Esophagus muscularis mucosa (tissue), 4 donors: ENCODE data around the gene HIPK4. TPM values are rescaled to one million over a fixed set of nuclear protein-coding genes. Genes with fewer than 3 reads are reported as not detected.

Experiments
- DNase-seq: peaks from one replicate; pipeline ENCODE4 v3.0.0-alpha.2; 2017; ENCODE audit errors: extremely low spot score
- H3K27ac ChIP-seq, 4 donors: fragments of 200-600 bp; sonication (generic); replicated peaks in 1 of 4; 1 replicate in 3 of 4; 2 replicates in 1 of 4; pipeline ENCODE4 v1.5.1; 2016 to 2019; ENCODE audit warnings: mild to moderate bottlenecking in 1 of 4
- H3K27me3 ChIP-seq, 4 donors: fragments of 200-600 bp; sonication (generic); one replicate each; pipeline versions ENCODE4 v1.5.1 to v1.6.0; 2016 to 2019
- H3K36me3 ChIP-seq, 4 donors: fragments of 200-600 bp; sonication (generic); one replicate each; pipeline ENCODE4 v1.5.1; 2016 to 2019
- H3K4me1 ChIP-seq, 4 donors: fragments of 200-600 bp; sonication (generic); one replicate each; pipeline ENCODE4 v1.5.1; 2016 to 2019
- H3K4me3 ChIP-seq, 4 donors: fragments of 200-600 bp; sonication (generic); 1 replicate in 2 of 4; 2 replicates in 2 of 4; pipeline ENCODE4 v1.5.1; 2016 to 2019; ENCODE audit warnings: mild to moderate bottlenecking in 4 of 4, moderate library complexity in 1 of 4
- H3K9me3 ChIP-seq, 4 donors: fragments of 200-600 bp; sonication (generic); 1 replicate in 3 of 4; 2 replicates in 1 of 4; pipeline ENCODE4 v1.5.1; 2016 to 2019
- EP300 ChIP-seq: sonication (generic); formaldehyde crosslinking; IDR thresholded peaks from one replicate; pipeline ENCODE4 v1.6.1; 2017; ENCODE audit warnings: antibody characterized with exemption
- POLR2A ChIP-seq: fragments of 450-650 bp; IDR thresholded peaks from one replicate; pipeline ENCODE4 v1.6.1; 2017; ENCODE audit warnings: antibody characterized with exemption, moderate library complexity, mild to moderate bottlenecking, low read depth
- POLR2AphosphoS5 ChIP-seq, 2 donors: sonication (generic); formaldehyde crosslinking; IDR thresholded peaks; one replicate each; pipeline ENCODE4 v1.6.1; 2017; ENCODE audit warnings: antibody characterized with exemption in 2 of 2
- WGBS: methylation state at CpG from one replicate; pipeline ENCODE4 v1.1.5; 2018; 5-methylcytosine and 5-hydroxymethylcytosine counted together
- intact Hi-C: fragments of 100-400 bp; cut with DNase I; formaldehyde crosslinking; loops from one replicate; pipeline ENCODE4 v1.15.1; 2023
- total RNA-seq, 4 donors: library from RNA; depleted of rRNA; stranded (reverse); fragments of >200 nt; gene quantifications; one replicate each; pipeline versions ENCODE4 v1.1.0 to v1.2.1, GENCODE V29; 2016
- TF ChIP-seq, protein P1 (sequence below), 3 experiments: fragments of 200-600 bp in 2 of 3; fragments of 450-650 bp in 1 of 3; sonication (generic) in 2 of 3; IDR thresholded peaks; one replicate each; pipeline ENCODE4 v1.5.1; 2017 to 2019; ENCODE audit warnings: antibody characterized with exemption in 3 of 3, mild to moderate bottlenecking in 2 of 3, moderate library complexity in 1 of 3

Gene HIPK4
- total RNA-seq, 4 donors from 2014 or later, result under 0.01 to 0.63 (median 0.42) TPM

DNA sequence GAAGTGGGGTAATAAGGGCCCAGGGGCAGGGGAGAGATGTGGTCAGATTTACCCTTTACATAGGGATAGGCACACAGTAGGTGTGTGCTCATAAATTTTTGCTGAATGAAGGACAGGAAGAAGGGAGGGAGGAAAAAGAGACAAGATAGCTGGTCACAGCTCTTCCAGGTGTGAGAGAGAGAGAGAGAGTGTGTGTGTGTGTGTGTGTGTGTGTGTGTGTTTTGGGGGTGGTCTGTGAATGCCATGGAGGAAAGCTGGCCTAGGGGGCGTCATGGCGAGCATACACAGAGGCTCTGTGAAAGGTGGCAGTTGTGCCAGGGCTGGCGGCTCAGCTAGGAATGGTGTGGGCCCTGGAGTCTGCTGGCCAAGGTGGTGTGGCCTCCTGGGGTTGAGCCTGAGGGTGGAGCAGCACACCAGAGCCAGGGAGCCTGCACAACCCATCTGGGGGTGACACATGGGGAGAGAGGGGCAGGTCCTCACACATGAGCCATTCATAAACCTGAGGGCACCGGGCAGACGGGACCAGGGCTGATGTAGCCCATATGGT lies 29.2 kb upstream of the HIPK4 start:
- DNase-seq, result no peak
- intact Hi-C loops, result no loop called here
- Histone ChIP-seq H3K4me1 (peaks cover 42 to 68% (median 52%) of the 10 kb centered on the region in 4 donors), H3K36me3 (peaks cover 10 to 20% (median 13%) of the 10 kb centered on the region in 4 donors), H3K9me3 (no peaks in the 10 kb centered on the region), H3K27me3 (no peaks in the 10 kb centered on the region), H3K27ac (peak overlapping the region in 1 of 4 donors; percentile 2), H3K4me3 (no peak overlapping the region)
- TF ChIP-seq EP300, result no peak
- TF ChIP-seq, protein P1, sequence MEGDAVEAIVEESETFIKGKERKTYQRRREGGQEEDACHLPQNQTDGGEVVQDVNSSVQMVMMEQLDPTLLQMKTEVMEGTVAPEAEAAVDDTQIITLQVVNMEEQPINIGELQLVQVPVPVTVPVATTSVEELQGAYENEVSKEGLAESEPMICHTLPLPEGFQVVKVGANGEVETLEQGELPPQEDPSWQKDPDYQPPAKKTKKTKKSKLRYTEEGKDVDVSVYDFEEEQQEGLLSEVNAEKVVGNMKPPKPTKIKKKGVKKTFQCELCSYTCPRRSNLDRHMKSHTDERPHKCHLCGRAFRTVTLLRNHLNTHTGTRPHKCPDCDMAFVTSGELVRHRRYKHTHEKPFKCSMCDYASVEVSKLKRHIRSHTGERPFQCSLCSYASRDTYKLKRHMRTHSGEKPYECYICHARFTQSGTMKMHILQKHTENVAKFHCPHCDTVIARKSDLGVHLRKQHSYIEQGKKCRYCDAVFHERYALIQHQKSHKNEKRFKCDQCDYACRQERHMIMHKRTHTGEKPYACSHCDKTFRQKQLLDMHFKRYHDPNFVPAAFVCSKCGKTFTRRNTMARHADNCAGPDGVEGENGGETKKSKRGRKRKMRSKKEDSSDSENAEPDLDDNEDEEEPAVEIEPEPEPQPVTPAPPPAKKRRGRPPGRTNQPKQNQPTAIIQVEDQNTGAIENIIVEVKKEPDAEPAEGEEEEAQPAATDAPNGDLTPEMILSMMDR (IDR thresholded peaks at IDR 0.05), result no peak
- TF ChIP-seq POLR2A, result no peak
- no peak for TF ChIP-seq POLR2AphosphoS5 (IDR thresholded peaks at IDR 0.05)
- WGBS, result 77% methylated on average over 4 of the region's 5 CpGs

DNA sequence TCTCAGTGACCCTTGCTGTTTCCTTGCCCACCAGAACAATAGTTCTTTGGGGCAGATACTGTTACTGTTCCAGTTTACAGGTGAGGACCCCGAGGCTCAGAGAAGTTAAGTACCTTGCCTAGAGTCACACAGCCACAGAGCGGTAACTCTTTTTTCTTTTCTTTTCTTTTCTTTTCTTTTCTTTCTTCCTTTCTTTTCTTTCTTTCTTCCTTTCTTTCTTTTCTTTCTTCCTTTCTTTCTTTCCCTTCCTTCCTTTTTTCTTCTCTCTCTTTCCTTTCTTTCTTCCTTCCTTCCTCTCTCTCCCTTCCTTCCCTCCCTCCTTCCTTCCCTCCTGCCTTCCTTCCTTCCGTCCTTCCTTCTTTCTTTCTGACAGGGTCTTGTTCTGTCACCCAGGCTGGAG lies 28.1 kb upstream of the HIPK4 start:
- no peaks in the 10 kb centered on the region for H3K27me3 ChIP-seq
- intact Hi-C loops, result no loop called here
- H3K9me3 ChIP-seq, result no peaks in the 10 kb centered on the region
- no peak for DNase-seq
- TF ChIP-seq POLR2A, result no peak
- TF ChIP-seq POLR2AphosphoS5 (IDR thresholded peaks at IDR 0.05), result no peak
- TF ChIP-seq, protein P1 (IDR thresholded peaks at IDR 0.05), result no peak
- H3K27ac ChIP-seq, result peak overlapping the region; percentile 64 to 71 (median 70)
- WGBS, result 92% methylated on average over 3 of the region's 3 CpGs
- H3K4me1 ChIP-seq, result peaks cover 42 to 57% (median 49%) of the 10 kb centered on the region in 4 donors
- H3K4me3 ChIP-seq, result no peak overlapping the region
- peaks cover 7 to 13% (median 9%) of the 10 kb centered on the region in 4 donors for H3K36me3 ChIP-seq

DNA sequence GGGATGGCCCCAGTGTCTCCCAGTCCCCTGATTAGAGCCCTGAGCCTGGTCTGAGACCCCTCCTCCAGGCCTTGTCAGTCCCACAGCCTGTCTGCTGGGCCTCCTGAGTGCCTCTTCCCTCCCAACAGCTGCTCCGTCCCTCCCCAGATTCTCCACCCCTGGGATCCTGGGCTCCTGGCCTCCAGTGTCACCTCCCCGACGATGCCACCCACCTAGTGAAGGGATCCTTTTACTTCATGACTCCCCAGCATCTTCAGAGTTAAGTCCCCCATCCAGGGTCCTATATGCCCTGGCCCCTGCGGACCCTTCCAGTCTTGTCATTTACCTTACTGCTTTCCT lies 27.6 kb upstream of the HIPK4 start:
- DNase-seq, result no peak
- Histone ChIP-seq H3K36me3 (peaks cover 3 to 9% (median 5%) of the 10 kb centered on the region in 4 donors), H3K27me3 (no peaks in the 10 kb centered on the region), H3K4me1 (peaks cover 42 to 55% (median 48%) of the 10 kb centered on the region in 4 donors), H3K27ac (peak overlapping the region; percentile 64 to 71 (median 70)), H3K9me3 (no peaks in the 10 kb centered on the region), H3K4me3 (no peak overlapping the region)
- 77% methylated on average over 4 of the region's 4 CpGs for WGBS
- no peak for TF ChIP-seq EP300
- TF ChIP-seq, protein P1 (IDR thresholded peaks at IDR 0.05), result no peak
- TF ChIP-seq POLR2A, result no peak
- no peak for TF ChIP-seq POLR2AphosphoS5 (IDR thresholded peaks at IDR 0.05)
- intact Hi-C loops, result no loop called here

DNA sequence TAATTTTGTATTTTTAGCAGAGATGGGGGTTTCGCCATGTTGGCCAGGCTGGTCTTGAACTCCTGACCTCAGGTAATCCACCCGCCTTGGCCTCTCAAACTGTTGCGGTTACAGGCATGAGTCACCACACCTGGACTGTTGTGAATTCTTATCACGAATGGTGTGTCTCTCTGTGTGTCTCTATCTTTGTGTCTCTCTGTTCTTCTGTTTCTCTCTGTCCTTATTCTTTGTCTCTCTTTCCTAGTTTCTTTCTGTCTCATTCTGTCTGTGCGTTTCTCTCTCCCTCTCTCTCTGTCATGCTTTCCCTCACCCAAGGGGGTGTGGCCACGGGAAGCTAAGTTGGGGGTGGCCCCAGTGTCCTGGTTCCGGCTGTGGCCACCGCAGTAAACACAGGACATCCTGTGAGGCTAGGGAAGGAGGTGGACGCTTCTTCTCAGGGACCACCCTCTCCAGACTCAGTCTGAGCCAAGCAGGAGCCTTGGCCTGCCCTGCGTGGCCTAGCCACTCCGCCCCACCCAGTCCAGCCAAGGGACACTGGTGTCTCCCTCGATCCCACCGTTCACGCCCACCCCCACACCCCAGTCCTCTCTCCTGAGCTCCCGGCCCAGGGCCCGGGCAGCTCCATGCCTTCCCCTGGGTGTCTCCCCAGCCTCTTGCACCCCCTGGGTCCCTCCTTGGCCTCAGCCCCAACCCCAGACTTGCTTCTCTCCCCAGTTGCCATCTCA lies 27.1 kb upstream of the HIPK4 start:
- no peaks in the 10 kb centered on the region for H3K9me3 ChIP-seq
- intact Hi-C loops, result no loop called here
- no peaks in the 10 kb centered on the region for H3K27me3 ChIP-seq
- DNase-seq, result no peak
- H3K36me3 ChIP-seq, result peaks cover 0 to 3% (median under 1%) of the 10 kb centered on the region in 4 donors
- H3K4me3 ChIP-seq, result no peak overlapping the region
- H3K4me1 ChIP-seq, result peaks cover 42 to 55% (median 48%) of the 10 kb centered on the region in 4 donors
- peak overlapping the region; percentile 64 to 71 (median 70) for H3K27ac ChIP-seq
- TF ChIP-seq POLR2A (no peak), POLR2AphosphoS5 (IDR thresholded peaks at IDR 0.05) (peak; percentile 77 to 84), EP300 (no peak)
- TF ChIP-seq, protein P1 (IDR thresholded peaks at IDR 0.05), result no peak
- 56% methylated on average over 13 of the region's 16 CpGs for WGBS
